DMS153 treated with DMSO at 0.1 percent for 48 hours (cell line): ENCODE data around the gene TMEM150A.
"Not testable (repeated sequence)": the region's sequence is repeated elsewhere in the genome, so short reads cannot be mapped to it uniquely, and the experiment has no call there.

ENCODE experiments used
- DNase-seq: peaks from one replicate; lab custom pipeline; 2025; ENCODE audit not compliant: unreplicated experiment; lab: John Stamatoyannopoulos, UW

TMEM150A gene

DNA sequence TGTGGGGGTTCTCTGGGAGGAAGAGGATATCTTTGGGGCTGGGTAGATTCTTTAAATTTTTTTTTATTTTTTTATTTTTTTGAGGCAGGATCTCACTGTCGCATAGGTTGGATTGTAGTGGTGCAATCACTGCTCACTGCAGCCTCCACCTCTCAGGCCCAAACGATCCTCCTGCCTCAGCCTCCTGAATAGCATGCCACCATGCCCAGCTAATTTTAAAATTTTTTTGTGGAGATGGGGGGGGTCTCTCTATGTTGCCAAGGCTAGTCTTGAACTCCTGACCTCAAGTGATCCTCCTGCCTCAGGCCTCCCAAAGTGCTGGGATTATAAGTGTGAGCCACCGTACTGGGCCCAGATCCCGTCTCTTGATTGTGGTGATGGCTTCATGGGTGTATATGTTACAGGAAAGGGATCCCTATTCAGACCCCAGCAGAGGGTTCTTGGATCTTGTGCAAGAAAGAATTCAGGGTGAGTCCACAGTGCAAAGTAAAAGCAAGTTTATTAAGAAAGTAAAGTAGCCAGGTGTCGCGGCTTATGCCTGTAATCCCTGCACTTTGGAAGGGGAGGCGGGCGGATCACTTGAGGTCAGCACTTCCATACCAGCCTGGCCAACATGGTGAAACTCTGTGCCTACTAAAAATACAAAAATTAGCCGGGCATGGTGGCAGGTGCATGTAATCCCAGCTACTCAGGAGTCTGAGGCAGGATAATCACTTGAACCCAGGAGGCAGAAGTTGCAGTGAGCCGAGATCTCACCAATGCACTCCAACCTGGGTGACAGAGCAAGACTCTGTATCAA is 11.4 kb upstream of the TMEM150A start:
- DNase-seq = no peak

GRCh38 chr2:85611705-85612587 is 9.4 kb upstream of the TMEM150A start, which contains the start of gene C2orf68:
TSS of gene C2orf68 (minus strand) at chr2:85612066. CDS start at chr2:85611984, 82 bp downstream.
- peak; percentile 81 for DNase-seq

GRCh38 chr2:85611217-85611704 is 8.8 kb upstream of the TMEM150A start:
- no peak for DNase-seq

DNA sequence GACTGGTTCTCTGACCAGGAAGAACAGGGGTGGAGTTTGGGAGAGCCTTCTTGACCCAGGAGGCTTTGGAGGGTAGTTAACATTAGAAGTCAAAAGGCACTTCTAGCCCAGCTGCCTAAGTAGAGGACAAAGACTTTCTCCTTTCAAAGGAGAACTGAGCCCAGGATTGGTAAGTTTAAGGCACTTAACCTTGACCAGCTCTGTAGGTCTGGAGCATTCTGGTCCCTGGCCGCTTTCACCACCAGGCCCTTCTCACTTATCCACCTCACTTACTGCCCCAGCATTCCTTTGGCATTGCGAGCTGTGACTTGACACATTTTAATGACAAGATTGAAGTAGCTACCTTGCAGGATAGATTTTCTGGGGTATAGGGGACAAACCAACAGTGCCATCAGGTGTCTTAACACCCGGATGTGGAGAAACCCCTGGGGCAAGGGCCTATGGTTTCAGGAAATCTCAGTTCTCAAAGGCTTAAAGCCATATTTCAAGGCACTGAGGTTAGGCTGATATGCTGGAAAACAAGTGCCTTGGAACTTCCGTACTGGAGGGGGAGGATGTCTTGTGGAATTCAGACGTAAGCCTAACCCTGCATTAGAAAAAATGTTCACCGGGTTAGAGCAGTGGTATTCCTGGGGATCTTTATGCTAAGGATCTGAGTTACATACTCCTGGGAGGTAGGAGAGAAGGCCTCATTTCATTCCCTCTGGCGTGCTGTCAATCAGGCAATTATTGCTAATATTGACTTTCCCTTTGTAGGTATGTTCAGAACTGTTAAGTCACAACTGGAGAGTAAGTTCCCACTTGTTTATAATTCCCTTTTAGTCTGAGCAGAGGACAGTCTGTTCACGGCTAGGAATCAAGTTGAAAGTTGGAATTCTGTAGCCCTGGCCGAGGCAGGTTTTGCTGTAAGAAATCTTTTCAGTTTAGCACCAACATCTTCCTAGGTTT is 5.0 kb upstream of the TMEM150A start:
- DNase-seq = no peak

DNA sequence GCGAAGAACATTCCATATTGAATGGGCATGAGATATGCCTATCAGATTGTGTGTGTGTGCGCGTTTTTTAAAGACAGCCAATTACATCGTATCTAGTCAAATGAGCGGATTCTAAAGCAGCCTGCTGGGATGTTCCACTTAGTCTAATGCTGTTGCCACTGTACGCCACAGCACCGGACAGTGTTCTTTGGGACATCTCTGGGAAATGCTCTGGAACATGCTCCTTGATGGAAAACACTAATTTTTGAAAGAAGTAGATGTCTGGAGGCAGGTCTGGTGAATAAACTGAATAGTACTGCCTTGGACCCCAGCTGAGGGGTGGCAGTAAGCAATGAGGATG is 3.6 kb upstream of the TMEM150A start:
- no peak for DNase-seq

- DNase-seq = no peak
These were observed 3.1 kb upstream of the TMEM150A start for GRCh38 chr2:85605406-85606115.

GRCh38 chr2:85604568-85605339 is 2.3 kb upstream of the TMEM150A start:
- no peak for DNase-seq

DNA sequence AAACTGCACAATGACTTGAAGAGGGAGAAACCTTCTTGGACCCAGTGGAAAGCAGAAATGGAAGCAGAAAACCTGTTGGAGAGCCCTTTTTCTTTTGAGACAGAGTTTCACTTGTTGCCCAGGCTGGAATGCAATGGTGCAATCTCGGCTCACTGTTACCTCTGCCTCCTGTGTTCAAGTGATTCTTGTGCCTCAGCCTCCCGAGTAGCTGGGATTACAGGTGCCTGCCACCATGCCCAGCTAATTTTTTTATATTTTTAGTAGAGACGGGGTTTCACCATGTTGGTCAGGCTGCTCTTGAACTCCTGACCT is 1.6 kb upstream of the TMEM150A start:
- DNase-seq = not testable (repeated sequence)

- no peak for DNase-seq
These were observed 575 bp downstream of the TMEM150A start for GRCh38 chr2:85601771-85602475.

DNA sequence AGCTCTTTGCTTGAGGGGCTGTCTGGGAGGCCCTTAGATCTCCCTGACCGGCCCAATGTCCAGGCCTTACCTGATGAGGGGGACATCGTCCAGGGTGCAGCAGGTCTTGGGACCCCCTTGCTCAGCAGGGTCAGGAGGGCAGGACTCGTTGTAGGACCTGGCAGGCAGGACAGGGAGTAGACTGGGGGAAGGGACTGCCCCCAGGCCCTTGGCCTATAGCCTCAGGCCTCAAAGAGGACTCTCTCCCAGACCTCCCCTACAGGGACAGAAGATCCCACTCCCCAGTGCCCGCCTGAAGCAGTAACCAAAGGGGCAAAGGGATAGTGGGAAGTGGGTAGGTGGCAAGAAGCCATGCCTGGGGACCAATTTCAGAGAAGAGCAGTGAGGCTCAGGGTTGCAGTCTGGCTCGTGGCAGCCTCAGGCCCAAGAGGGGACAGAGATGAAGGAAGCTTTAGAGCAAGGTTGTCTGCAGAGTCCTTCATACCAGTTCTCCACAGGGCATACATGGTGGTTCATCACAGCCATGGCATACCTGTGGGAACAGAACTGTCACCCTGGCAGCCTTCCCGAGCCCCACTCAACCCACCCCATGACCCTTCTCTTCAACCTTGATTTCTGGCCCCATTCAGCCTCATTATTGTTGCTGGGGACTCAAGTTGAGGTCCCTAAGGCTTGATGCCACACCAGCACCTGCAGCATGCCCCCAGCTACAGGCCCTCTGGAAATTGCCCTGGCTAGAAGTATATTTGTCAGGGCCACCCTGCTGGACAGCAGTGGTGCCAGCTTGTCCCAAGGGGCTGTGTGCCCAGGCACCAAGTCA is 1.3 kb downstream of the TMEM150A start:
- DNase-seq = no peak

GRCh38 chr2:85600235-85600575 is 2.3 kb downstream of the TMEM150A start:
- DNase-seq = no peak

DNA sequence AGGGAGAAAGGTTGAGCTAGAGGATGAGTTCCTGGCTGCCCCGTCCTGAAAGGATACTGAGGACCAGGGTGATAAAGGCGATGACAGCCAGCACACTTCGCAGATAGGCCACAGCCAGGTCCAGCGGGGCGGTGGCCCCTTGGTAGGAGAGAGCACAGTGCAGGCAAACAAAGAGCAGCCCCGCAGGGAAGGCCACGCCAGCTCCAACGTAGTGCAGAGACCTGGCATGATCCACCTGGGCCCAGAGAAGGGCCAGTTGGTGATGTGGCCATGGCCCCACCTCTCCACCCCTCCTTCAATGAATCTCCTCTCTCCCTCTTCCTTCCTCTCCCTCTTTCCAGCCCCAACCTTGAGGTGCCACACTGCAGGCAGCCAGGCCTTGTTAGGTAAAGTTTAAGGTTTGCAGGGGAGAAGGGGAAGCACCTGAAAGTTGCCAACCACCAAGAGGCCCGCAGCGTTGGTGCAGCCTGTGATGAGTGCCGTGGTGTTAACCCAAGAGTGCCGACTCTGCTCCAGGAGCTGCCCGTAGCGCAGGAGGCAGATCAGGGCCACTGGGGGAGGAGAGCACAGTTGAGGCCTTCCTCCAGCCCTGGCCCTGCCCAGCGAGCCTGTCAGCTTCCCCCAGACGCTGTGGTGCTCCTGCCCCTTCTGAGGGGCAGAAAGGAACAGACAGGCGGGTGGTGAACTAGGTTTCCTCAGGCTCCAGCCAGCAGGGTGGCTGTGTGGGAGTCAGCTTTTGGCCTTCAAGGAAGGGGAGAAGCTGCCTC is 2.8 kb downstream of the TMEM150A start:
- no peak for DNase-seq

- DNase-seq = no peak
These were observed 3.7 kb downstream of the TMEM150A start for GRCh38 chr2:85598594-85599340.

GRCh38 chr2:85597241-85597640 is 5.3 kb downstream of the TMEM150A start:
- DNase-seq = no peak

DNA sequence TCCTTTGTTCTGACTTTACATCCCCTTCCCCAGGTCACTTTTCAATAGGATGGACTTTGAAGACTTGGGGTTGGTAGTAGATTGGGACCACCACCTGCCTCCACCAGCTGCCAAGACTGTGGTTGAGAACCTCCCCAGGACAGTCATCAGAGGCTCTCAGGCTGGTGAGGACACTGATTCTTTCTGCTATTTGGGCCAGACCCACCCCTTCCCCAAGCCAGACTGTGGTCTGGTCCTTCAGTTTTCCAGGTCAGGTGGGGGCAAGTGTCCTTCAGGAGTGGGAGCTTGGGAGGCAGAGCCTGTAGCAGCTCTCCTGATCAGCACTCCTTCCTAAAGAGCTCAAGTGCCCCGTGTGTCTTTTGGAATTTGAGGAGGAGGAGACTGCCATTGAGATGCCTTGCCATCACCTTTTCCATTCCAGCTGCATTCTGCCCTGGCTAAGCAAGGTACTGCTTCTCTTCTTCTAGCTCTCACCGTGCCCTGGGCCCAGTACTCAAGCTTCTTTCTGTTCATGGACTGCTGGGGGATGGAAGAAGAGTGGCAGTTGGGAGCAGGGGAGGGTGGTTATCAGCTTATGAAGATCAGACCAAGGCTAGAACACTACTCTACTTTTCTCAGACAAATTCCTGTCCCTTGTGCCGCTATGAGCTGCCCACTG is 5.9 kb downstream of the TMEM150A start:
- DNase-seq = no peak

DNA sequence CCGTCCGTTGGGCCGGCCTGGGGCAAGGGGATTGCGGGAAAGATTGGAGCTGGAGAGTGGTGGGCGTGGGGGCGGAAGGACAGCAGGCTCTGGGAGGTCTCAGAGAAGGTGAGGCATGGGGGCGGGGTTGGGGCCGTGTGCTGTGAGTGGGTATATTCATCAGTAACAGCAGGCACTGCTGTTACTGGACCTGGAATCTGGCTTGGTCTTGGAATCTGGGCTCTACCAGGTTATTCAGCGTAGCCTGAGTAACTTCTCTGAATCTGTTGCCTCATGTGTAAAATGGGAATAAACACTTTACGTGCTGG is 6.5 kb downstream of the TMEM150A start:
- DNase-seq = no peak
